Mesodermal cell (in vitro differentiated cells): Measurements from ENCODE around the gene LTBP3.

Experiments
- H3K27ac ChIP-seq: 2 replicates; pipeline ENCODE4 v1.7.0; 2013; ENCODE audit warnings: mild to moderate bottlenecking, low read depth, low read length, moderate library complexity; ENCODE audit not compliant: severe bottlenecking
- H3K36me3 ChIP-seq: 2 replicates; pipeline ENCODE4 v1.7.1; 2013; ENCODE audit warnings: mild to moderate bottlenecking, low read length, moderate library complexity; ENCODE audit not compliant: control insufficient read depth, insufficient read depth
- H3K4me1 ChIP-seq: one replicate; pipeline ENCODE4 v1.7.1; 2013; ENCODE audit warnings: mild to moderate bottlenecking, low read length; ENCODE audit not compliant: insufficient read depth, control insufficient read depth, poor library complexity, severe bottlenecking
- H3K4me3 ChIP-seq: 2 replicates; pipeline ENCODE4 v1.7.0; 2013; ENCODE audit warnings: low read length, control low read depth, mild to moderate bottlenecking; ENCODE audit not compliant: insufficient read depth, poor library complexity, severe bottlenecking; ENCODE audit errors: extremely low read depth
- H3K9me3 ChIP-seq: 2 replicates; pipeline ENCODE4 v1.7.1; 2013; ENCODE audit warnings: mild to moderate bottlenecking, low read length, moderate library complexity; ENCODE audit not compliant: control insufficient read depth
- WGBS, 2 experiments: methylation state at CpG; one replicate each; pipeline ENCODE4 v1.1.5; 2013; ENCODE audit warnings: missing lambda C conversion rate in 2 of 2; ENCODE audit not compliant: insufficient coverage in 2 of 2; 5-methylcytosine and 5-hydroxymethylcytosine counted together

Gene LTBP3

GRCh38 chr11:65576232-65576866 lies 18.2 kb upstream of the LTBP3 start:
- peak overlapping the region; percentile 37 for H3K4me3 ChIP-seq
- 32 to 57% methylated on average over 9 to 24 of the region's 26 CpGs for WGBS, 2 experiments
- no peak overlapping the region for H3K27ac ChIP-seq
- no peaks in the 10 kb centered on the region for H3K9me3 ChIP-seq
- H3K4me1 ChIP-seq, result peaks cover 46% of the 10 kb centered on the region
- H3K36me3 ChIP-seq, result peaks cover 17% of the 10 kb centered on the region

GRCh38 chr11:65575568-65576231 lies 17.5 kb upstream of the LTBP3 start, which contains the start of gene EHBP1L1:
EHBP1L1 (plus strand) TSS chr11:65576053; CDS start chr11:65576303, 250 bp downstream.
- WGBS, 2 experiments, result 2 to 7% methylated on average over 26 to 47 of the region's 69 CpGs
- peak within 1 kb of the TSS; percentile 75 for H3K27ac ChIP-seq
- peaks cover 50% of the 10 kb centered on the region for H3K4me1 ChIP-seq
- H3K36me3 ChIP-seq, result peaks cover 12% of the 10 kb centered on the region
- no peaks in the 10 kb centered on the region for H3K9me3 ChIP-seq
- peak within 1 kb of the TSS; percentile 37 for H3K4me3 ChIP-seq

- 9 to 15% methylated on average over 25 of the region's 28 CpGs for WGBS, 2 experiments
- H3K4me1 ChIP-seq, result peaks cover 50% of the 10 kb centered on the region
- peak overlapping the region; percentile 75 for H3K27ac ChIP-seq
These were observed 16.8 kb upstream of the LTBP3 start for GRCh38 chr11:65574811-65575567.

GRCh38 chr11:65574109-65574810 lies 16.1 kb upstream of the LTBP3 start:
- no peaks in the 10 kb centered on the region for H3K9me3 ChIP-seq
- peak overlapping the region; percentile 44 for H3K4me3 ChIP-seq
- H3K4me1 ChIP-seq, result peaks cover 51% of the 10 kb centered on the region
- WGBS, 2 experiments, result 0 to 3% methylated on average over 23 to 42 of the region's 67 CpGs
- H3K36me3 ChIP-seq, result peaks cover 12% of the 10 kb centered on the region
- H3K27ac ChIP-seq, result peak overlapping the region; percentile 75

More at GRCh38 chr11:65574811-65575567, 16.8 kb upstream of the LTBP3 start:
- no peaks in the 10 kb centered on the region for H3K9me3 ChIP-seq
- peak overlapping the region; percentile 37 for H3K4me3 ChIP-seq
- H3K36me3 ChIP-seq, result peaks cover 12% of the 10 kb centered on the region

- H3K27ac ChIP-seq, result peak overlapping the region; percentile 41
- H3K4me1 ChIP-seq, result peaks cover 55% of the 10 kb centered on the region
- no peaks in the 10 kb centered on the region for H3K9me3 ChIP-seq
- peaks cover 12% of the 10 kb centered on the region for H3K36me3 ChIP-seq
- WGBS, 2 experiments, result 86 to 89% methylated on average over 18 to 22 of the region's 22 CpGs
- H3K4me3 ChIP-seq, result peak overlapping the region; percentile 44
These were observed 15.4 kb upstream of the LTBP3 start for GRCh38 chr11:65573391-65574079.

- H3K4me3 ChIP-seq, result peak within 1 kb of the TSS; percentile 96
- H3K9me3 ChIP-seq, result no peaks in the 10 kb centered on the region
- H3K36me3 ChIP-seq, result peaks cover 12% of the 10 kb centered on the region
- 0 to 1% methylated on average over 48 to 62 of the region's 86 CpGs for WGBS, 2 experiments
- H3K27ac ChIP-seq, result peak within 1 kb of the TSS; percentile 64
- peaks cover 53% of the 10 kb centered on the region for H3K4me1 ChIP-seq
These were observed 14.3 kb upstream of the LTBP3 start, which contains the start of gene FAM89B for GRCh38 chr11:65572356-65573051. FAM89B (plus strand) TSS chr11:65572538; CDS start chr11:65572670, 132 bp downstream.

GRCh38 chr11:65571940-65572339 lies 13.8 kb upstream of the LTBP3 start:
- peaks cover 12% of the 10 kb centered on the region for H3K36me3 ChIP-seq
- 9 to 16% methylated on average over 8 to 11 of the region's 11 CpGs for WGBS, 2 experiments
- H3K27ac ChIP-seq, result peak overlapping the region; percentile 64
- H3K4me3 ChIP-seq, result peak overlapping the region; percentile 44
- H3K9me3 ChIP-seq, result no peaks in the 10 kb centered on the region
- peaks cover 47% of the 10 kb centered on the region for H3K4me1 ChIP-seq

- WGBS, 2 experiments, result 92 to 94% methylated on average over 8 of the region's 9 CpGs
- Histone ChIP-seq H3K4me1 (peaks cover 42% of the 10 kb centered on the region), H3K9me3 (no peaks in the 10 kb centered on the region), H3K27ac (no peak overlapping the region), H3K4me3 (peak overlapping the region; percentile 96), H3K36me3 (peaks cover 12% of the 10 kb centered on the region)
These were observed 13.3 kb upstream of the LTBP3 start for GRCh38 chr11:65571420-65571819.

GRCh38 chr11:65569973-65570918 lies 12.1 kb upstream of the LTBP3 start, which contains the start of gene ZNRD2:
ZNRD2 (plus strand) TSS chr11:65570477; CDS start chr11:65570492, 15 bp downstream.
- WGBS, 2 experiments, result 0% methylated on average over 57 to 77 of the region's 89 CpGs
- Histone ChIP-seq H3K4me1 (peaks cover 35% of the 10 kb centered on the region), H3K36me3 (peaks cover 12% of the 10 kb centered on the region), H3K9me3 (no peaks in the 10 kb centered on the region), H3K4me3 (peak within 1 kb of the TSS; percentile 96), H3K27ac (peak within 1 kb of the TSS; percentile 87)
